Measurements from ENCODE around the gene ESR2.

The ESR2 gene

DNA sequence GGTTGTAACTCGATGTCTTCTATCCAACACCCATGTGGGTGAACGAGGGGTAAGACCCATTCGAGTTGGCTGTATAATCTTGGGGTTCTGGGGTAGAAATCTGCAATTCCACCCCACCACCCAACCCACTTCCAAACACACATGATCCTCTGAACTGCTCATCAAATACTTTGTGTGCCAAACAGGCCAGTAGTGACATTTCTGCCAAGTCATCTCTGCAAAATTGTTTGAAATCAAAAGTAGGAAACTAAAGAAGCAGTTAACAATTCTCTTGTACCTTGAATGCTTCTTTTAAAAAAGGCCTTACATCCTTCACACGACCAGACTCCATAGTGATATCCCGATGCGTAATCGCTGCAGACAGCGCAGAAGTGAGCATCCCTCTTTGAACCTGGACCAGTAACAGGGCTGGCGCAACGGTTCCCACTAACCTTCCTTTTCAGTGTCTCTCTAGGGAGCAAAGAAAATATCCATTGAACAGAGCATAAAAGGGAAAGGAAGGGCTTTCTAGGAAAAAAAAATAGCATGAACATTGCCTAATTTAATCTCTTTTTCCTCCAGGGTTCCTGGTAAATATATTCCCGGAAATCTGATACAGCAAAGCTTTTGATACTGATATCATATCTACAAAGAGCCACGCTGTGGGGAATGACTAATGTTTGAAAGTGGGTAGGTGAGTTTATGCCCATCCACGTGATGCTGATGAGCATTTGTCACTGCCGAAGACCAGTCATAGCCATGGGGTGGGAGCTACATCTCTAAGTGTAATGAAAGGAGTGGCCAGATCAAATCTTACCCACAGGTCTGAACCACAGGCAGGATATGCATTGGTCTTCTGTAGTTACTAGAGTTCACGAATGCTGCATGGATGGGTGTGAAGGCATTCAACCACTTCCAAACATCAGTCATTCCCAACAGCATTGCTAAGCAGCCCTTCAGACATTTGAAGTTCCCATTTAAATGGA is 14.2 kb downstream of the ESR2 start:
- Histone ChIP-seq H3K79me1 (ENCODE audit: low read length) (no peaks in the 10 kb centered on the region), H2BK120ac (ENCODE audit: low read depth, low read length) (no peak overlapping the region), H3K18ac (ENCODE audit: low read length) (no peak overlapping the region), H3K4me3 (ENCODE audit: low read length) (no peak overlapping the region), H3K36me3 (ENCODE audit: control insufficient read depth, insufficient read depth, low read length) (no peaks in the 10 kb centered on the region), H3K4me1 (ENCODE audit: control insufficient read depth, low read depth, low read length) (no peaks in the 10 kb centered on the region), H2BK15ac (replicated peaks; ENCODE audit: low read depth) (no peak overlapping the region), H3K4ac (ENCODE audit: low read depth, low read length) (no peak overlapping the region), H2BK5ac (ENCODE audit: low read length) (no peak overlapping the region), H3K27me3 (ENCODE audit: insufficient read depth, low read length, poor library complexity) (no peaks in the 10 kb centered on the region), H3K27ac (ENCODE audit: low read depth, low read length) (no peak overlapping the region), H3K56ac (ENCODE audit: low read length) (no peak overlapping the region), H4K5ac (ENCODE audit: low read length) (no peak overlapping the region), H2AK5ac (ENCODE audit: low read length) (no peak overlapping the region), H3K4me2 (ENCODE audit: low read length) (no peak overlapping the region), H3K23ac (ENCODE audit: low read length) (no peak overlapping the region), H3K79me2 (ENCODE audit: control insufficient read depth, insufficient read depth, low read length) (no peaks in the 10 kb centered on the region), H3K9ac (ENCODE audit: low read length) (no peak overlapping the region), H4K8ac (ENCODE audit: low read depth, low read length) (no peak overlapping the region)
- no CpG with 5 or more reads among the region's 15 CpGs for WGBS (ENCODE audit: extremely low coverage, insufficient coverage, low lambda C conversion rate)
- DNase-seq, result no peak

- no peak overlapping the region for H3K27ac ChIP-seq (ENCODE audit: low read depth, low read length)
- H3K23ac ChIP-seq (ENCODE audit: low read length), result no peak overlapping the region
- H3K56ac ChIP-seq (ENCODE audit: low read length), result no peak overlapping the region
- H2BK15ac ChIP-seq (replicated peaks; ENCODE audit: low read depth), result no peak overlapping the region
- no peaks in the 10 kb centered on the region for H3K4me1 ChIP-seq (ENCODE audit: control insufficient read depth, low read depth, low read length)
- no peak overlapping the region for H2BK120ac ChIP-seq (ENCODE audit: low read depth, low read length)
- no peaks in the 10 kb centered on the region for H3K79me2 ChIP-seq (ENCODE audit: control insufficient read depth, insufficient read depth, low read length)
- no peak overlapping the region for H3K4me2 ChIP-seq (ENCODE audit: low read length)
- no peak overlapping the region for H3K18ac ChIP-seq (ENCODE audit: low read length)
- no peak overlapping the region for H3K4me3 ChIP-seq (ENCODE audit: low read length)
- H3K9ac ChIP-seq (ENCODE audit: low read length), result no peak overlapping the region
- no peak overlapping the region for H2AK5ac ChIP-seq (ENCODE audit: low read length)
- H3K27me3 ChIP-seq (ENCODE audit: insufficient read depth, low read length, poor library complexity), result no peaks in the 10 kb centered on the region
- no peaks in the 10 kb centered on the region for H3K36me3 ChIP-seq (ENCODE audit: control insufficient read depth, insufficient read depth, low read length)
- WGBS (ENCODE audit: extremely low coverage, insufficient coverage, low lambda C conversion rate), result no CpG with 5 or more reads among the region's 2 CpGs
- no peak overlapping the region for H3K4ac ChIP-seq (ENCODE audit: low read depth, low read length)
- H2BK5ac ChIP-seq (ENCODE audit: low read length), result no peak overlapping the region
- no peak for DNase-seq
- H3K79me1 ChIP-seq (ENCODE audit: low read length), result no peaks in the 10 kb centered on the region
- H4K5ac ChIP-seq (ENCODE audit: low read length), result no peak overlapping the region
- H4K8ac ChIP-seq (ENCODE audit: low read depth, low read length), result no peak overlapping the region
Measured at GRCh38 chr14:64278458-64278857, 15.7 kb downstream of the ESR2 start.

DNA sequence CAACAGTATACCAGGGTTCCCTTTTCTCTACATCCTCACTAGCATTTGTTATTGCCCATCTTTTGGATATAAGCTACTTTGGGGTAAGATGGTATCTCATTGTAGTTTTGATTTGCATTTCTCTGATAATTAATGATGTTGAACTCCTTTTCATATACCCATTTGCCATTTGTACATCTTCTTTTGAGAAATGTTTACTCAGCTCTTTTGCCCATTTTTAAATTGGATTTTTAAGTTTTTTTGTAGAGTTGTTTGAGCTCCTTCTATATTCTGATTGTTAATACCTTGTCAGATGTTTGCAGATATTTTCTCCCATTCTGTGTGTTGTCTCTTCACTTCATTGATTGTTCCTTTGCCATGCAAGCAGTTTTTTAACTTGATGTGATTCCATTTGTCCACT is 22.2 kb downstream of the ESR2 start:
- Histone ChIP-seq H3K36me3 (ENCODE audit: control insufficient read depth, insufficient read depth, low read length) (no peaks in the 10 kb centered on the region), H2BK5ac (ENCODE audit: low read length) (no peak overlapping the region), H3K9ac (ENCODE audit: low read length) (no peak overlapping the region), H3K56ac (ENCODE audit: low read length) (no peak overlapping the region), H3K4me2 (ENCODE audit: low read length) (no peak overlapping the region), H3K18ac (ENCODE audit: low read length) (no peak overlapping the region), H3K4me3 (ENCODE audit: low read length) (no peak overlapping the region), H3K79me1 (ENCODE audit: low read length) (no peaks in the 10 kb centered on the region), H2AK5ac (ENCODE audit: low read length) (no peak overlapping the region), H3K4ac (ENCODE audit: low read depth, low read length) (no peak overlapping the region), H3K27me3 (ENCODE audit: insufficient read depth, low read length, poor library complexity) (no peaks in the 10 kb centered on the region), H3K27ac (ENCODE audit: low read depth, low read length) (no peak overlapping the region), H2BK120ac (ENCODE audit: low read depth, low read length) (no peak overlapping the region), H2BK15ac (replicated peaks; ENCODE audit: low read depth) (no peak overlapping the region), H4K5ac (ENCODE audit: low read length) (no peak overlapping the region), H3K4me1 (ENCODE audit: control insufficient read depth, low read depth, low read length) (no peaks in the 10 kb centered on the region), H3K79me2 (ENCODE audit: control insufficient read depth, insufficient read depth, low read length) (no peaks in the 10 kb centered on the region), H4K8ac (ENCODE audit: low read depth, low read length) (no peak overlapping the region), H3K23ac (ENCODE audit: low read length) (no peak overlapping the region)
- DNase-seq, result no peak

- no peak for DNase-seq
- Histone ChIP-seq H4K5ac (ENCODE audit: low read length) (no peak overlapping the region), H3K4me3 (ENCODE audit: low read length) (no peak overlapping the region), H3K23ac (ENCODE audit: low read length) (no peak overlapping the region), H3K4me2 (ENCODE audit: low read length) (no peak overlapping the region), H3K79me1 (ENCODE audit: low read length) (no peaks in the 10 kb centered on the region), H3K79me2 (ENCODE audit: control insufficient read depth, insufficient read depth, low read length) (no peaks in the 10 kb centered on the region), H3K9ac (ENCODE audit: low read length) (no peak overlapping the region), H2BK15ac (replicated peaks; ENCODE audit: low read depth) (no peak overlapping the region), H2AK5ac (ENCODE audit: low read length) (no peak overlapping the region), H2BK5ac (ENCODE audit: low read length) (no peak overlapping the region), H3K4ac (ENCODE audit: low read depth, low read length) (no peak overlapping the region), H3K27ac (ENCODE audit: low read depth, low read length) (no peak overlapping the region), H3K18ac (ENCODE audit: low read length) (no peak overlapping the region), H3K4me1 (ENCODE audit: control insufficient read depth, low read depth, low read length) (no peaks in the 10 kb centered on the region), H3K27me3 (ENCODE audit: insufficient read depth, low read length, poor library complexity) (no peaks in the 10 kb centered on the region), H3K36me3 (ENCODE audit: control insufficient read depth, insufficient read depth, low read length) (no peaks in the 10 kb centered on the region), H3K56ac (ENCODE audit: low read length) (no peak overlapping the region), H2BK120ac (ENCODE audit: low read depth, low read length) (no peak overlapping the region), H4K8ac (ENCODE audit: low read depth, low read length) (no peak overlapping the region)
- WGBS (ENCODE audit: extremely low coverage, insufficient coverage, low lambda C conversion rate), result no CpG with 5 or more reads among the region's 2 CpGs
Measured at GRCh38 chr14:64266239-64266638, 27.9 kb downstream of the ESR2 start.

DNA sequence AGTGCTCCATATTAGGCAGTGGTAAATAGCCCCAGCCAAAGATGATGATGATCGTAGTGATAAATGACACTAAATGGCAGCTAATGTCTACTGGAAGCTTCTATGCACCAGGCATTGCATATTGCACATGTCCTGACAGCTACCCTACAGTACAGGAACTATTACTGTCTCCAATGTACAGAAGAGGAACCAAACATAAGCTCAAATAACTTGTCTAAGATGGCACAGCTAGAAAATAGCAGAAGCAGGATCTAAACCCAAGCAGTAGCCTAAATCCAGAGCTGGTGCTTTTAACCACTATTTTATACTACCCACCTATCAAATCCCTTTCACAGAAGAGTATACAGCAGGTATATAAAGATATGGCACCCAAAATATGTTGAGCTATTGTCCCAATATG is 28.9 kb downstream of the ESR2 start:
- H2AK5ac ChIP-seq (ENCODE audit: low read length), result no peak overlapping the region
- H3K56ac ChIP-seq (ENCODE audit: low read length), result no peak overlapping the region
- H2BK5ac ChIP-seq (ENCODE audit: low read length), result no peak overlapping the region
- no peaks in the 10 kb centered on the region for H3K4me1 ChIP-seq (ENCODE audit: control insufficient read depth, low read depth, low read length)
- no peak overlapping the region for H3K4ac ChIP-seq (ENCODE audit: low read depth, low read length)
- H3K23ac ChIP-seq (ENCODE audit: low read length), result no peak overlapping the region
- no peaks in the 10 kb centered on the region for H3K79me1 ChIP-seq (ENCODE audit: low read length)
- DNase-seq, result no peak
- H3K4me2 ChIP-seq (ENCODE audit: low read length), result no peak overlapping the region
- no peaks in the 10 kb centered on the region for H3K36me3 ChIP-seq (ENCODE audit: control insufficient read depth, insufficient read depth, low read length)
- H3K27me3 ChIP-seq (ENCODE audit: insufficient read depth, low read length, poor library complexity), result no peaks in the 10 kb centered on the region
- no peak overlapping the region for H3K27ac ChIP-seq (ENCODE audit: low read depth, low read length)
- no peak overlapping the region for H3K4me3 ChIP-seq (ENCODE audit: low read length)
- no peak overlapping the region for H3K18ac ChIP-seq (ENCODE audit: low read length)
- no peak overlapping the region for H2BK15ac ChIP-seq (replicated peaks; ENCODE audit: low read depth)
- no CpG with 5 or more reads among the region's 1 CpG for WGBS (ENCODE audit: extremely low coverage, insufficient coverage, low lambda C conversion rate)
- no peaks in the 10 kb centered on the region for H3K79me2 ChIP-seq (ENCODE audit: control insufficient read depth, insufficient read depth, low read length)
- H4K8ac ChIP-seq (ENCODE audit: low read depth, low read length), result no peak overlapping the region
- no peak overlapping the region for H2BK120ac ChIP-seq (ENCODE audit: low read depth, low read length)
- H3K9ac ChIP-seq (ENCODE audit: low read length), result no peak overlapping the region
- no peak overlapping the region for H4K5ac ChIP-seq (ENCODE audit: low read length)

DNA sequence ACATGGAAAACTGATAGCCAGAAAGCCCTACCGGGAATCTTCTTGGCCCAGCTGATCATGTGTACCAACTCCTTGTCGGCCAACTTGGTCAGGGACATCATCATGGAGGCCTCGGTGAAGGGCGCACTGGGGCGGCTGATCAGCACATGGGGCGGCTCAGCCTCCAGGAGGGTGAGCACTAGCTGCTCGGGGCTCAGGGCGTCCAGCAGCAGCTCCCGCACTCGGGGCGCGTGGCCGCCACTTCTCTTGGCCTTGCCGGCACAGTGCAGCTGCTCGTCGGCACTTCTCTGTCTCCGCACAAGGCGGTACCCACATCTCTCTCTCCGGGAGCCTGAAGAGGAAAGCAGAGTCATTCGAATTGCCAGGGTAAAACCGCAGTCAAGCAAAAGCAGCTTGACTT is 33.8 kb downstream of the ESR2 start:
- Histone ChIP-seq H2BK5ac (ENCODE audit: low read length) (no peak overlapping the region), H3K4me2 (ENCODE audit: low read length) (no peak overlapping the region), H3K79me2 (ENCODE audit: control insufficient read depth, insufficient read depth, low read length) (no peaks in the 10 kb centered on the region), H3K27me3 (ENCODE audit: insufficient read depth, low read length, poor library complexity) (no peaks in the 10 kb centered on the region), H2AK5ac (ENCODE audit: low read length) (no peak overlapping the region), H3K4ac (ENCODE audit: low read depth, low read length) (no peak overlapping the region), H4K5ac (ENCODE audit: low read length) (no peak overlapping the region), H3K4me3 (ENCODE audit: low read length) (no peak overlapping the region), H3K4me1 (ENCODE audit: control insufficient read depth, low read depth, low read length) (no peaks in the 10 kb centered on the region), H4K8ac (ENCODE audit: low read depth, low read length) (no peak overlapping the region), H3K36me3 (ENCODE audit: control insufficient read depth, insufficient read depth, low read length) (no peaks in the 10 kb centered on the region), H3K27ac (ENCODE audit: low read depth, low read length) (no peak overlapping the region), H2BK120ac (ENCODE audit: low read depth, low read length) (no peak overlapping the region), H3K9ac (ENCODE audit: low read length) (no peak overlapping the region), H3K56ac (ENCODE audit: low read length) (no peak overlapping the region), H3K18ac (ENCODE audit: low read length) (no peak overlapping the region), H3K79me1 (ENCODE audit: low read length) (no peaks in the 10 kb centered on the region), H3K23ac (ENCODE audit: low read length) (no peak overlapping the region), H2BK15ac (replicated peaks; ENCODE audit: low read depth) (no peak overlapping the region)
- no peak for DNase-seq
- WGBS (ENCODE audit: extremely low coverage, insufficient coverage, low lambda C conversion rate), result no CpG with 5 or more reads among the region's 21 CpGs

Measured in mesendoderm (in vitro differentiated cells).